ENCODE measurements around the gene DPP6. TPM values are rescaled to one million over a fixed set of nuclear protein-coding genes. Genes with fewer than 3 reads are reported as not detected.

The DPP6 gene
- total and polyA plus RNA-seq, 12 donors = 0.07 to 2.1 (median 0.16) TPM; not detected in 4

GRCh38 chr7:154388999-154389398 is 336.8 kb downstream of the DPP6 start:
- intact Hi-C loops (cut with DNase I) = no loop called here
- 40 to 50% methylated on average over 10 of the region's 10 CpGs for WGBS, 2 donors
- H3K4me3 ChIP-seq = no peak overlapping the region
- no peaks in the 10 kb centered on the region for H3K27me3 ChIP-seq
- no peaks in the 10 kb centered on the region for H3K36me3 ChIP-seq
- no peak overlapping the region for H3K27ac ChIP-seq
- ATAC-seq (no peak), DNase-seq (no peak)
- H3K4me1 ChIP-seq = no peaks in the 10 kb centered on the region
- H3K9me3 ChIP-seq = peaks cover 0 to 22% (median 0%) of the 10 kb centered on the region in 11 donors
- TF ChIP-seq CTCF (IDR thresholded peaks at IDR 0.05) = no peak

GRCh38 chr7:154390961-154391360 is 338.8 kb downstream of the DPP6 start:
- Histone ChIP-seq H3K27me3 (no peaks in the 10 kb centered on the region), H3K27ac (no peak overlapping the region)
- TF ChIP-seq CTCF (IDR thresholded peaks at IDR 0.05) = no peak

GRCh38 chr7:154394804-154395203 is 342.6 kb downstream of the DPP6 start:
- intact Hi-C loops (cut with DNase I) = loop anchor here in 1 of 10 donors (10.0 kb wide), 1 partner anchor 60 kb away; no protein-coding TSS in a partner anchor
- H3K9me3 ChIP-seq = peaks cover 0 to 36% (median 2%) of the 10 kb centered on the region in 11 donors
- H3K4me3 ChIP-seq = no peak overlapping the region
- 71 to 78% methylated on average over 2 of the region's 2 CpGs for WGBS, 2 donors
- no peaks in the 10 kb centered on the region for H3K36me3 ChIP-seq
- H3K27me3 ChIP-seq = peaks cover 0 to 5% (median 0%) of the 10 kb centered on the region in 7 donors
- H3K27ac ChIP-seq = no peak overlapping the region
- no peak for DNase-seq
- H3K4me1 ChIP-seq = no peaks in the 10 kb centered on the region
- ATAC-seq = no peak
- TF ChIP-seq CTCF (IDR thresholded peaks at IDR 0.05) = no peak

More at GRCh38 chr7:154390961-154391360, 338.8 kb downstream of the DPP6 start:
- Histone ChIP-seq H3K4me1 (no peaks in the 10 kb centered on the region), H3K36me3 (no peaks in the 10 kb centered on the region), H3K9me3 (peaks cover 0 to 37% (median 2%) of the 10 kb centered on the region in 11 donors), H3K4me3 (no peak overlapping the region)
- intact Hi-C loops (cut with DNase I) = loop anchor here in 1 of 10 donors (10.0 kb wide), 1 partner anchor 64 kb away; no protein-coding TSS in a partner anchor
- ATAC-seq (no peak), DNase-seq (no peak)
- WGBS, 2 donors = 95% methylated on average over 17 of the region's 17 CpGs

GRCh38 chr7:154406312-154406711 is 354.1 kb downstream of the DPP6 start:
- intact Hi-C loops (cut with DNase I) = no loop called here
- WGBS, 2 donors = 85 to 86% methylated on average over 8 of the region's 8 CpGs
- Histone ChIP-seq H3K9me3 (peaks cover 0 to 9% (median 0%) of the 10 kb centered on the region in 11 donors), H3K4me3 (no peak overlapping the region), H3K4me1 (no peaks in the 10 kb centered on the region), H3K27ac (no peak overlapping the region), H3K36me3 (no peaks in the 10 kb centered on the region), H3K27me3 (no peaks in the 10 kb centered on the region)
- no peak for DNase-seq
- ATAC-seq = no peak
- no peak for TF ChIP-seq CTCF (IDR thresholded peaks at IDR 0.05)
